Naive thymus-derived CD8-positive, alpha-beta T cell (primary cell): ENCODE data around the gene ZC3H8. TPM values are rescaled to one million over a fixed set of nuclear protein-coding genes. Genes with fewer than 3 reads are reported as not detected.
"Not testable (repeated sequence)": the region's sequence is repeated elsewhere in the genome, so short reads cannot be mapped to it uniquely, and the experiment has no call there.

Experiments used
- ATAC-seq, 2 donors: fragments of 150-1000 bp; cut with Tn5 transposase in 1 of 2; sonication (Bioruptor Pico), chemical (Tn5 transposase) in 1 of 2; 1 replicate in 1 of 2; 2 replicates in 1 of 2; pipeline ENCODE4 v1.10.0; 2021; ENCODE audit warnings: mild to moderate bottlenecking in 2 of 2, moderate library complexity in 2 of 2
- POLR2A ChIA-PET: fragments of 350-600 bp; sonication (Branson Sonifier 250); formaldehyde crosslinking; loops from one replicate; lab custom pipeline; 2021; ENCODE audit warnings: antibody characterized with exemption; lab: Charles Lee
- DNase-seq, 10 donors: peaks; one replicate each; pipeline versions ENCODE4 v3.0.0 to v3.0.0-alpha.2; 2020 to 2022
- H3K27ac Mint-ChIP-seq, 10 donors: one replicate each; pipeline ENCODE4 v1.8.0; 2020 to 2022; ENCODE audit warnings: mild to moderate bottlenecking in 10 of 10, mixed read lengths in 10 of 10, moderate library complexity in 4 of 10, inconsistent platforms in 1 of 10
- H3K27me3 Mint-ChIP-seq, 5 donors: one replicate each; pipeline ENCODE4 v1.8.0; 2021 to 2022; ENCODE audit warnings: mixed read lengths in 5 of 5
- H3K36me3 Mint-ChIP-seq, 3 donors: one replicate each; pipeline ENCODE4 v1.8.0; 2020 to 2022; ENCODE audit warnings: mixed read lengths in 3 of 3, mild to moderate bottlenecking in 2 of 3, inconsistent platforms in 1 of 3
- H3K4me1 Mint-ChIP-seq, 4 donors: one replicate each; pipeline ENCODE4 v1.8.0; 2021 to 2022; ENCODE audit warnings: mixed read lengths in 4 of 4
- H3K4me3 Mint-ChIP-seq, 10 donors: one replicate each; pipeline ENCODE4 v1.8.0; 2020 to 2022; ENCODE audit warnings: mild to moderate bottlenecking in 10 of 10, mixed read lengths in 10 of 10, moderate library complexity in 6 of 10, inconsistent platforms in 1 of 10
- H3K9me3 Mint-ChIP-seq, 9 donors: one replicate each; pipeline ENCODE4 v1.8.0; 2020 to 2022; ENCODE audit warnings: mixed read lengths in 9 of 9, mild to moderate bottlenecking in 3 of 9, inconsistent platforms in 1 of 9, moderate library complexity in 1 of 9
- polyA plus RNA-seq, 3 donors: library from polyadenylated mRNA; unstranded; fragments of 300-500 nt; fragmentation: Illumina TruSeq; gene quantifications; one replicate each; pipeline ENCODE4 v1.2.3, GENCODE V29; 2021
- total RNA-seq, 8 experiments: library from RNA in 2 of 8; stranded (reverse) in 2 of 8; gene quantifications; one replicate each; pipeline ENCODE4 v1.2.3 and lab custom pipeline; 2021 to 2026

The ZC3H8 gene
- total RNA-seq = 10 to 100 TPM; 22.2 to 29.4 TPM
- 10 to 100 TPM; 10.6 to 17.3 (median 11.9) TPM for polyA plus RNA-seq
- total RNA-seq (lab: John Stamatoyannopoulos, UW) = 17.7 to 88.7 (median 74.5) reads per million in 6 experiments

GRCh38 chr2:112254466-112255240 is at the start of gene ZC3H8:
TSS of gene ZC3H8 (minus strand) at chr2:112255042. CDS start at chr2:112254981, 61 bp downstream.
- H3K36me3 Mint-ChIP-seq = peaks cover 0 to 3% (median 0%) of the 10 kb centered on the region in 3 donors
- peaks cover 12 to 27% (median 15%) of the 10 kb centered on the region in 4 donors for H3K4me1 Mint-ChIP-seq
- H3K4me3 Mint-ChIP-seq = peak within 1 kb of the TSS; percentile 28 to 95 (median 88)
- DNase-seq (peak; percentile 90 to 98 (median 96)), ATAC-seq (peak; percentile 92 to 93)
- peaks cover 0 to 1% (median 0%) of the 10 kb centered on the region in 5 donors for H3K27me3 Mint-ChIP-seq
- POLR2A ChIA-PET = interaction anchor here (0.5 to 3.1 kb wide), 17 partner anchors 8 to 334 kb away, joined by 3 to 22 read pairs (median 4); partner anchors contain the start of genes TMEM87B and ZC3H6
- H3K27ac Mint-ChIP-seq = peak within 1 kb of the TSS; percentile 43 to 98 (median 95)
- H3K9me3 Mint-ChIP-seq = no peaks in the 10 kb centered on the region

- Mint-ChIP-seq H3K27me3 (no peaks in the 10 kb centered on the region), H3K27ac (no peak overlapping the region), H3K4me1 (peaks cover 0 to 5% (median under 1%) of the 10 kb centered on the region in 4 donors), H3K9me3 (peaks cover 0 to 2% (median 0%) of the 10 kb centered on the region in 9 donors), H3K36me3 (peaks cover 21 to 79% (median 48%) of the 10 kb centered on the region in 3 donors), H3K4me3 (no peak overlapping the region)
- no peak for DNase-seq
- no peak for ATAC-seq
- POLR2A ChIA-PET = no interaction called here
Observed at GRCh38 chr2:112304298-112304941, 49.6 kb upstream of the ZC3H8 start.

DNA sequence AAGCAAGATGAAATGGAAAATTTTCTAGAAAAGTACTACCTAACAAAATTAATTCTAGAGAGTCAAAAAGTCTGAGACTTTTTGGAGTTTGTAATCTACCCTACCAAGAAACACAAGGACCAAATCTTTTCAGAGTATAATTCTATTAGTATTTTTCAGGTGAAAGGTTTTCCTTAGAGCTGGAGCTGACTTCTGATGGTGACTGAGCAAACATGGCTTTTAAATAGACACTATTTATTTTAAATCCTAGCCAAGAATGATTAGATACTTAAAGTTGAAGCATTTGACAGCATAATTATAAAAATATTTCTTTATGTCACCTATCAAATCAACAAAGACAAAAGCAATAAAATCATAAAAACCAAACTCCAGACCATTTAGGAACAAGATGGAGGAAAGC is 47.1 kb upstream of the ZC3H8 start:
- DNase-seq (no peak), ATAC-seq (no peak)
- POLR2A ChIA-PET = no interaction called here
- no peak overlapping the region for H3K27ac Mint-ChIP-seq
- peaks cover 21 to 68% (median 40%) of the 10 kb centered on the region in 3 donors for H3K36me3 Mint-ChIP-seq
- H3K4me3 Mint-ChIP-seq = no peak overlapping the region
- peaks cover 1 to 7% (median 2%) of the 10 kb centered on the region in 4 donors for H3K4me1 Mint-ChIP-seq
- H3K27me3 Mint-ChIP-seq = no peaks in the 10 kb centered on the region
- peaks cover 0 to 2% (median 0%) of the 10 kb centered on the region in 9 donors for H3K9me3 Mint-ChIP-seq

- Mint-ChIP-seq H3K36me3 (peaks cover 21 to 60% (median 36%) of the 10 kb centered on the region in 3 donors), H3K4me3 (no peak overlapping the region), H3K4me1 (peaks cover 6 to 10% (median 8%) of the 10 kb centered on the region in 4 donors), H3K27ac (peak overlapping the region in 1 of 10 donors; percentile 1), H3K9me3 (peaks cover 0 to 2% (median 0%) of the 10 kb centered on the region in 9 donors), H3K27me3 (no peaks in the 10 kb centered on the region)
- DNase-seq (no peak), ATAC-seq (no peak)
- POLR2A ChIA-PET = no interaction called here
Observed at GRCh38 chr2:112301171-112301584, 46.3 kb upstream of the ZC3H8 start.

DNA sequence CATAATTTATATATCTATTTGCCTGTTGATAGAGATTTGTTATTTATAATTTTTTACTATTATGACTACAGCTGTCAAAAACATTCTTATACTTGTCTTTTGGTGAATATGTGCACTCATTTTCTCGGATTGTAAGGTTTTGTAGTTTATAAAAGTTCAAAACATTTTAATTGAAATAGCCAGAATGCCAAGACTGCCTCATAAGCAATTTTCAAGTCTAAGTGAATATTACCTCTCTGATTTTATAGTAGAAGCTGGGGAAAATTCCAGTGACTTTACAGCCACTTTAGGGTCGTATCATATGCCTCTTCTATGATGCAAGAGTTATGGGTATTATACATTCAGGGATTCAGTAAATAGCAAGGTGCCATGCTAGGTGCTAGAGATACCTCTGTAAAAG is 41.6 kb upstream of the ZC3H8 start:
- H3K36me3 Mint-ChIP-seq = peaks cover 14 to 16% (median 14%) of the 10 kb centered on the region in 3 donors
- ATAC-seq (no peak), DNase-seq (no peak)
- H3K4me3 Mint-ChIP-seq = no peak overlapping the region
- H3K27ac Mint-ChIP-seq = no peak overlapping the region
- POLR2A ChIA-PET = interaction anchor here (0.8 kb wide), 1 partner anchor 41 kb away, joined by 3 read pairs; the partner anchor contains the start of gene ZC3H8
- H3K9me3 Mint-ChIP-seq = peaks cover 0 to 2% (median 0%) of the 10 kb centered on the region in 9 donors
- H3K27me3 Mint-ChIP-seq = no peaks in the 10 kb centered on the region
- peaks cover 8 to 14% (median 13%) of the 10 kb centered on the region in 4 donors for H3K4me1 Mint-ChIP-seq

- Mint-ChIP-seq H3K4me1 (peaks cover 8 to 15% (median 13%) of the 10 kb centered on the region in 4 donors), H3K9me3 (peaks cover 0 to 2% (median 0%) of the 10 kb centered on the region in 9 donors), H3K27me3 (no peaks in the 10 kb centered on the region), H3K36me3 (peaks cover 5 to 7% (median 6%) of the 10 kb centered on the region in 3 donors), H3K27ac (peak overlapping the region in 2 of 10 donors; percentile 9 to 51), H3K4me3 (no peak overlapping the region)
- ATAC-seq (no peak), DNase-seq (no peak)
- POLR2A ChIA-PET = interaction anchor here (0.8 kb wide), 1 partner anchor 40 kb away, joined by 3 read pairs; the partner anchor contains the start of gene ZC3H8
Observed at GRCh38 chr2:112295407-112296078, 40.7 kb upstream of the ZC3H8 start.

DNA sequence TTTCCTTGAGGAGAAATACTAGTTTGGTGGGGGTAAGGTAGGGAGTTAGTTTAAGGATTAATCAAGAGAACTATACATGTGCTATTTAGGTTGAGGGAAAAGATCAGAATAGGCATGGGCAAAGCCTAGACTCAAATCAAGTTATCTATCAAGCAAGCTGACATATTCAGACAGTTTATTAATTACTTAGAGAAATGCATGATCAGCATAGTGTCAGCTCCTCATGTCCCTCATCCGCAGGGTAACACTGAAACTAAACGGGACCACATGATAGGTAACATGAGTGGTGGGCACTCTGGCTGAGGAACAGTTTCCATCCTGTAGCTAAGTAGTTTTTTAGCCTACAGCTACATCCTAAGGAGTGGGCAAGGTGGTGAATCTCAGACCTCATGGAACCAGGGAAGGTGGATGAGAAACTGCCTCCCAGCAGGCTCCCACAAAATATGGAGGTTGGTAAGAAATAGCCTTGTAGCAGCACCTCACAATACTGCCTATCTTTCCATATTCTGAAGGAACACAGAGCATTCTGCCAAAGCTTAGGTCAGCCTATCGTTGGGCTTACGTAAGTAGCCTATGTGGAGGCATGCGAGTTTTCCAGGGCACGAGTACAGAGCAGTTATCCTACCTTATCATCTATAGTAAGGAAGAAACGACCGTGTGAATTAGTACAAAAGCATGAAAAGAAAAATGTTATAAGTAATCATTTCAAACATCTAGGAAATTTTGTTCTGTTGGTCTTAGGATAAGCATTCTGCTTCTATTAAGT is 39.0 kb upstream of the ZC3H8 start:
- ATAC-seq (no peak), DNase-seq (no peak)
- peaks cover 8 to 18% (median 14%) of the 10 kb centered on the region in 4 donors for H3K4me1 Mint-ChIP-seq
- no peak overlapping the region for H3K4me3 Mint-ChIP-seq
- POLR2A ChIA-PET = no interaction called here
- peaks cover 0 to 7% (median 0%) of the 10 kb centered on the region in 3 donors for H3K36me3 Mint-ChIP-seq
- no peaks in the 10 kb centered on the region for H3K27me3 Mint-ChIP-seq
- H3K27ac Mint-ChIP-seq = peak overlapping the region in 1 of 10 donors; percentile 44
- H3K9me3 Mint-ChIP-seq = no peaks in the 10 kb centered on the region

GRCh38 chr2:112290648-112291047 is 35.8 kb upstream of the ZC3H8 start:
- Mint-ChIP-seq H3K4me3 (no peak overlapping the region), H3K27me3 (no peaks in the 10 kb centered on the region), H3K4me1 (peaks cover 10 to 24% (median 12%) of the 10 kb centered on the region in 4 donors), H3K9me3 (no peaks in the 10 kb centered on the region), H3K27ac (no peak overlapping the region), H3K36me3 (peaks cover 0 to 7% (median 0%) of the 10 kb centered on the region in 3 donors)
- ATAC-seq (no peak), DNase-seq (no peak)
- POLR2A ChIA-PET = no interaction called here

DNA sequence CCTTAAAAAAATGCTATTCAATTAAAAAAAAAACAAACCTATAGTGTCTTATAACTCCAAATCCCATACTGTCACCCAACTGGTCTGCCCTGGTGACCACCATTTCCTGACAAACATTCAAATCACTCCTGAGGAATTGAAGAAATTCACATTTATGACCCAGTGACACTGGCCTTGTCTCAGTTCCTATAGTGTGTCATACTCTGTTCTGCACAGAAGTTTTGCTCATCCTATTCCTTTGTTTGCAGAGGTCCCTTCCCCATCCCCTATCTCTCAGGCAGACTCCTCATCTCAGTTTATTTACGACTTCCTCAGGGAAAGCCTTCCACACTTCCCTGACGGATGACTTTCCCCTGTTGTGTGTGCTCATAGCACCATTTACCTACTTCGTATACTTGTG is 35.2 kb upstream of the ZC3H8 start:
- POLR2A ChIA-PET = interaction anchor here (0.7 kb wide), 1 partner anchor 13 kb away, joined by 3 read pairs; no protein-coding TSS in a partner anchor
- Mint-ChIP-seq H3K4me3 (no peak overlapping the region), H3K36me3 (peaks cover 0 to 7% (median 0%) of the 10 kb centered on the region in 3 donors), H3K27me3 (no peaks in the 10 kb centered on the region), H3K9me3 (no peaks in the 10 kb centered on the region), H3K27ac (no peak overlapping the region), H3K4me1 (peaks cover 10 to 24% (median 12%) of the 10 kb centered on the region in 4 donors)
- DNase-seq = no peak
- no peak for ATAC-seq

DNA sequence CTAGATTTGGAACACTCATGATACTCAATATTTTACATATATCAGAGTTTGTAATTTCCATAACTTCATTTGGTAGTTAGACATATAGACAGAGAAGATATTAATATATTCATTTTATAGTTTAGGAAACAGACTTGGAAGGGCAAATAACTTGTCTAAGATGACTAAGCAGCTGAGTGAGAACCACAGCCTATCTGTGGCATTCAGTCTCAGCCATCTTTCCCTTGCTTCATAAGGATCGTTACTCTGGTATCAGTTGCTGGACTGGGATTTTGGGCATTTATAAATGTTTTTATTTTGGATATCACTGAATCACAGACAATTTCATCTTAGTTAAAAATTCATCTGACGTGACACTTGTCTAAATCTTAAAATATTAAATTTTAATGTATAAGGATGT is 28.7 kb upstream of the ZC3H8 start:
- H3K27me3 Mint-ChIP-seq, POLR2A ChIA-PET, DNase-seq, ATAC-seq, H3K9me3 Mint-ChIP-seq, H3K27ac Mint-ChIP-seq, H3K4me3 Mint-ChIP-seq, H3K36me3 Mint-ChIP-seq: not testable (repeated sequence)
- H3K4me1 Mint-ChIP-seq = peaks cover 14 to 41% (median 35%) of the 10 kb centered on the region in 4 donors

GRCh38 chr2:112282066-112282465 is 27.2 kb upstream of the ZC3H8 start:
- H3K4me3 Mint-ChIP-seq, ATAC-seq, DNase-seq, H3K27me3 Mint-ChIP-seq, H3K27ac Mint-ChIP-seq, H3K9me3 Mint-ChIP-seq, POLR2A ChIA-PET, H3K36me3 Mint-ChIP-seq: not testable (repeated sequence)
- peaks cover 14 to 44% (median 35%) of the 10 kb centered on the region in 4 donors for H3K4me1 Mint-ChIP-seq
